ENCODE measurements around the gene DTYMK. TPM values are rescaled to one million over a fixed set of nuclear protein-coding genes. Genes with fewer than 3 reads are reported as not detected.
A peak's percentile ranks its signal among the peaks of the same experiment; 100 is the strongest.

DTYMK gene
- total and polyA plus RNA-seq, 10 of the 15 experiments (the other 5 are each of a cell fraction or from before 2014, with no cell fraction given), result 7.0 to 220 (median 59.3) TPM

DNA sequence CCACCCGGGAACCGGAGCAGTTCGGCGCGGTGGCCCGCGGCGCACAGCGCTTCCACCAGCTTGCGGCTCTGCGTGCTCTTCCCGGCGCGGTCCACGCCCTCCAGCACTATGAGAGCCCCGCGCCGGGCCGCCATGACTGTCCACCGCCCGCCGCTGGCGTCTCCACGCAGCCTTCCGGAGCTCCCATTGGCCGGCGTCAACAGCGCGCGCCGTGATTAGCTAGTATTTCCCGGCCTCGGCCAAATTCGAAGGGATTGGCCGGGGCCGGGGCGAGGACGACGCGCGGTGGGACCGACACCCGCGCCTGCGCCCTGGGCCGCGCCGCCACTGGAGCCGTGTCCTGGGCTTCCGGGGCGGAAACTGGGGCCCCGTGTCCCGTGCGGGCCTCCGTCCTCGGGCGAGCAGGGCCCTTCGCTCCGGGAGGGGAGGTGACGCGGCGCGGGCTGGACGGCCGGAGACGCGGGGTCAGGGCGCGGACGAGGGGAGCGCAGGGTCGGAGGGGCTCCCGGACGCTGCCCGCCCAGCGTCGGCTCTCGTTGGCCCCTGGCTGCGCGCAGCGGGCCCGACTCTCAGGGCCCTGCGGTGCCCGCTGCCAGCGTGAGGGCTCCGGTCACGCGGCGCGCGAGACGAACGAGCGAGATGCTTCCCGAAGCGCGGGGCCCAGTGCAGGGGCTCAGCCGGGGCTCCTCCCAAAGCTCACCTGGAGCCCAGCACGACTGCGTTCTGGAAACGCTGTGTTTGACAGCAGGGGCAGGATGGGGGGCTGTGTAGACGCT, at the start of gene DTYMK (continued):
- TF ChIP-seq, protein P1, sequence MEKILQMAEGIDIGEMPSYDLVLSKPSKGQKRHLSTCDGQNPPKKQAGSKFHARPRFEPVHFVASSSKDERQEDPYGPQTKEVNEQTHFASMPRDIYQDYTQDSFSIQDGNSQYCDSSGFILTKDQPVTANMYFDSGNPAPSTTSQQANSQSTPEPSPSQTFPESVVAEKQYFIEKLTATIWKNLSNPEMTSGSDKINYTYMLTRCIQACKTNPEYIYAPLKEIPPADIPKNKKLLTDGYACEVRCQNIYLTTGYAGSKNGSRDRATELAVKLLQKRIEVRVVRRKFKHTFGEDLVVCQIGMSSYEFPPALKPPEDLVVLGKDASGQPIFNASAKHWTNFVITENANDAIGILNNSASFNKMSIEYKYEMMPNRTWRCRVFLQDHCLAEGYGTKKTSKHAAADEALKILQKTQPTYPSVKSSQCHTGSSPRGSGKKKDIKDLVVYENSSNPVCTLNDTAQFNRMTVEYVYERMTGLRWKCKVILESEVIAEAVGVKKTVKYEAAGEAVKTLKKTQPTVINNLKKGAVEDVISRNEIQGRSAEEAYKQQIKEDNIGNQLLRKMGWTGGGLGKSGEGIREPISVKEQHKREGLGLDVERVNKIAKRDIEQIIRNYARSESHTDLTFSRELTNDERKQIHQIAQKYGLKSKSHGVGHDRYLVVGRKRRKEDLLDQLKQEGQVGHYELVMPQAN (conservative IDR thresholded peaks at IDR 0.05), result peak; percentile 95
- TF ChIP-seq, protein P2, sequence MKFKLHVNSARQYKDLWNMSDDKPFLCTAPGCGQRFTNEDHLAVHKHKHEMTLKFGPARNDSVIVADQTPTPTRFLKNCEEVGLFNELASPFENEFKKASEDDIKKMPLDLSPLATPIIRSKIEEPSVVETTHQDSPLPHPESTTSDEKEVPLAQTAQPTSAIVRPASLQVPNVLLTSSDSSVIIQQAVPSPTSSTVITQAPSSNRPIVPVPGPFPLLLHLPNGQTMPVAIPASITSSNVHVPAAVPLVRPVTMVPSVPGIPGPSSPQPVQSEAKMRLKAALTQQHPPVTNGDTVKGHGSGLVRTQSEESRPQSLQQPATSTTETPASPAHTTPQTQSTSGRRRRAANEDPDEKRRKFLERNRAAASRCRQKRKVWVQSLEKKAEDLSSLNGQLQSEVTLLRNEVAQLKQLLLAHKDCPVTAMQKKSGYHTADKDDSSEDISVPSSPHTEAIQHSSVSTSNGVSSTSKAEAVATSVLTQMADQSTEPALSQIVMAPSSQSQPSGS (IDR thresholded peaks at IDR 0.05; ENCODE audit: low read length), result no peak
- no peak for TF ChIP-seq HDAC2 (IDR thresholded peaks at IDR 0.05)
- TF ChIP-seq ZNF217 (IDR thresholded peaks at IDR 0.05), result peak; percentile 37; the same call in 1 of the 2 replicates
- peak; percentile 74 for TF ChIP-seq CHD2 (IDR thresholded peaks at IDR 0.05; ENCODE audit: borderline replicate concordance, low read depth, low read length)
- peak; percentile 77 for TF ChIP-seq SP1 (IDR thresholded peaks at IDR 0.05; ENCODE audit: low read depth, low read length)
- TF ChIP-seq, protein P3, sequence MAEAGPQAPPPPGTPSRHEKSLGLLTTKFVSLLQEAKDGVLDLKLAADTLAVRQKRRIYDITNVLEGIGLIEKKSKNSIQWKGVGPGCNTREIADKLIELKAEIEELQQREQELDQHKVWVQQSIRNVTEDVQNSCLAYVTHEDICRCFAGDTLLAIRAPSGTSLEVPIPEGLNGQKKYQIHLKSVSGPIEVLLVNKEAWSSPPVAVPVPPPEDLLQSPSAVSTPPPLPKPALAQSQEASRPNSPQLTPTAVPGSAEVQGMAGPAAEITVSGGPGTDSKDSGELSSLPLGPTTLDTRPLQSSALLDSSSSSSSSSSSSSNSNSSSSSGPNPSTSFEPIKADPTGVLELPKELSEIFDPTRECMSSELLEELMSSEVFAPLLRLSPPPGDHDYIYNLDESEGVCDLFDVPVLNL (IDR thresholded peaks at IDR 0.05; ENCODE audit: low read depth, low read length), result peak; percentile 95
- TF ChIP-seq SREBF2 (IDR thresholded peaks at IDR 0.05; ENCODE audit: low read length), result no peak
- no peak for TF ChIP-seq TCF3 (IDR thresholded peaks at IDR 0.05; ENCODE audit: borderline replicate concordance, insufficient read depth, low read depth, low read length)

All from GM12878 (cell line).